Osteoblast (primary cell): Measurements from ENCODE around the gene ARL9. TPM values are rescaled to one million over a fixed set of nuclear protein-coding genes. Genes with fewer than 3 reads are reported as not detected.
"Not testable (repeated sequence)": the region's sequence is repeated elsewhere in the genome, so short reads cannot be mapped to it uniquely, and the experiment has no call there.

ENCODE experiments used
- DNase-seq: peaks from one replicate; pipeline ENCODE4 v3.0.0; 2011; ENCODE audit warnings: low spot score, mixed read lengths; ENCODE audit not compliant: insufficient read length; ENCODE audit errors: missing footprints
- H2AFZ ChIP-seq: 2 replicates; pipeline ENCODE4 v1.6.0; 2011; ENCODE audit warnings: mild to moderate bottlenecking, low read length
- H3K27ac ChIP-seq: 2 replicates; pipeline ENCODE4 v1.5.1; 2011; ENCODE audit warnings: mild to moderate bottlenecking, low read depth, low read length, moderate library complexity
- H3K27me3 ChIP-seq: 2 replicates; pipeline ENCODE4 v1.6.0; 2012; ENCODE audit warnings: mild to moderate bottlenecking, control low read depth, inconsistent platforms, low read length, moderate library complexity; ENCODE audit not compliant: insufficient read depth
- H3K36me3 ChIP-seq: 2 replicates; pipeline ENCODE4 v1.5.1; 2011; ENCODE audit warnings: mild to moderate bottlenecking, low read length, control low read depth, moderate library complexity; ENCODE audit not compliant: insufficient read depth
- H3K4me1 ChIP-seq: 2 replicates; pipeline ENCODE4 v1.5.1; 2011; ENCODE audit warnings: mild to moderate bottlenecking, low read length, control low read depth, moderate library complexity; ENCODE audit not compliant: insufficient read depth
- H3K4me2 ChIP-seq: 2 replicates; pipeline ENCODE4 v1.6.0; 2011; ENCODE audit warnings: mild to moderate bottlenecking, low read length; ENCODE audit not compliant: insufficient read depth
- H3K4me3 ChIP-seq: fragments of 200-600 bp; sonication (generic); 3 replicates; pipeline ENCODE4 v1.5.1; 2012; ENCODE audit warnings: mild to moderate bottlenecking, low read length, inconsistent platforms; ENCODE audit not compliant: insufficient read depth
- H3K79me2 ChIP-seq: 2 replicates; pipeline ENCODE4 v1.6.0; 2012; ENCODE audit warnings: mild to moderate bottlenecking, low read length, control low read depth, inconsistent platforms; ENCODE audit not compliant: insufficient read depth
- H3K9me3 ChIP-seq: 2 replicates; pipeline ENCODE4 v1.5.1; 2011; ENCODE audit warnings: low read depth, low read length, control low read depth
- H4K20me1 ChIP-seq: 2 replicates; pipeline ENCODE4 v1.6.0; 2012; ENCODE audit warnings: mild to moderate bottlenecking, low read length, control low read depth; ENCODE audit not compliant: insufficient read depth
- CTCF ChIP-seq: IDR thresholded peaks from 2 replicates; pipeline ENCODE4 v1.5.1; 2011; ENCODE audit warnings: mild to moderate bottlenecking, low read depth, low read length, moderate library complexity; ENCODE audit errors: extremely low read depth
- total RNA-seq: library from RNA; depleted of rRNA; stranded (reverse); fragments of >200 nt; gene quantifications from 2 replicates; pipeline ENCODE4 v1.2.3, GENCODE V29; 2012

ARL9 gene
- total RNA-seq, 1 donor, result 1.1 TPM

DNA sequence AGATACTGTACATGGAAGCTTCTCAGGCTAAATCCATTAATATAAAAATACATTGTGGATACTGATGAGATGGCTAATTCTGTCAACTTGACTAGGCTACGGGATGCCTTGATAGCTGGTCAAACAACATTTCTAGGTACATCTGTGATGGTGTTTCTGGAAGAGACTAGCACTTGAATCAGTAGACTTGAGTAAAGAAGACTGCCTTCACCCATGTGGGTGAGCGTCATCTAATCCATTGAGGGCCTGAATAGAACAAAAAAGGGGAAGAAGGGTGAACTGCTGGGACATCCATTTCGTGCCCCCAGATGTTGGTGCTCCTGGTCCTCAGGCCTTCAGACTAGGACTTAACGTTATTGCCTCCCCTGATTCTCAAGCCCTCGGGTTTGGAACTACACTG, 41.9 kb upstream of the ARL9 start:
- Histone ChIP-seq H3K9me3 (no peaks in the 10 kb centered on the region), H3K4me1 (peaks cover 15% of the 10 kb centered on the region), H3K4me3 (no peak overlapping the region), H3K79me2 (peaks cover 61% of the 10 kb centered on the region), H2AFZ (no peak overlapping the region), H3K27me3 (no peaks in the 10 kb centered on the region), H3K4me2 (no peak overlapping the region), H3K27ac (no peak overlapping the region), H3K36me3 (peaks cover 46% of the 10 kb centered on the region), H4K20me1 (peaks cover 4% of the 10 kb centered on the region)
- no peak for TF ChIP-seq CTCF
- DNase-seq, result no peak

DNA sequence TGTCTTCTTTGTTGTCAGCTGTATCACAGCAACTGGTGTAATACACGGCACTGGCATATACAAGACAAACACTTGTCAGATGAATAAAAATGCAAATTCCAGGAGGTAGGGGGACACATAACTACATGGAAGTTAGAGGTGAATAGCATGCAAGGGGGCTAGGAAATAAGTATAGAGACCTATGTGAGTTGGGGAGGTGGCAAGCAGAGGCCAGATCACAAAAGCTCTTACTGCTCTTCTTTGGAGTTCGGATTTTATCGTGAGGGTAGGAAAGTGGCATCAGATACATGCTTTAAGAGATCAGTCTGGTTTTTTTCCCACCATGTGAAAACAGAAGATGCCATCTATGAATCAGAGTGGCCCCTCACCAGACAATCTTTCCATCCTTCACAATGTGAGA, 41.0 kb upstream of the ARL9 start:
- Histone ChIP-seq H3K9me3 (no peaks in the 10 kb centered on the region), H3K4me1 (peaks cover 22% of the 10 kb centered on the region), H3K4me3 (no peak overlapping the region), H3K4me2 (no peak overlapping the region), H3K27ac (peak overlapping the region; percentile 14), H4K20me1 (peaks cover 12% of the 10 kb centered on the region), H2AFZ (no peak overlapping the region), H3K36me3 (peaks cover 38% of the 10 kb centered on the region), H3K27me3 (no peaks in the 10 kb centered on the region), H3K79me2 (peaks cover 70% of the 10 kb centered on the region)
- DNase-seq, result no peak
- no peak for TF ChIP-seq CTCF

DNA sequence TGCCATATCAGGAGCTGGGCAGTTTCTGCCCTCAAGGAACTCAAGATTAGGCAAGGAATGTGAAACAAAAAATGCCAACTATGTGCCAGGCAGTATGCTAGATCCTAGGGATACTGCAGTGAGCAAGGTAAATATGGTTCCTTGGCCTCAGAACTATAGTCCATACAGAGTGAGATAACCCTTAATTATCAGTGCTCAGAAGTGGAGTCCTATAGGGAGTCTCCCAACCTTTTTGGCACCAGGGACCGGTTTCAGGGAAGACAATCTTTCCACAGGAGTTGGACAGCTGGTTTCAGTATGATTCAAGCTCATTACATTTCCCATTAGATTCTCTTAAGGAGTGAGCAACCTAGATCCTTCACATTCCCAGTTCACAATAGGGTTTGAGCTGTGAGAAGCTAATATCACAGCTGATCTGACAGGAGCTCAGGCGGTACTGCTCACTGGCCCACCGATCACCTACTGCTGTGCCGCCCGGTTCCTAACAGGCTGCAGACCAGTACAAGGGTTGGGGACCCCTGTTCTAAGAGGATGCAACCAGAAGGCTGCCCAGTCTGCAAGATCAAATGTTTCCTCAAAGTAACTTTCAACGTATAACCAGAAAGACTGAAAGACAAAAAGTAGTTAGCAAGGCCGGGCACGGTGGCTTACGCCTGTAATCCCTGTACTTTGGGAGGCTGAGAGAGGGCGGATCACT, 39.8 kb upstream of the ARL9 start:
- Histone ChIP-seq H3K79me2 (peaks cover 78% of the 10 kb centered on the region), H3K4me2 (peak overlapping the region; percentile 97), H3K4me3 (peak overlapping the region; percentile 86), H4K20me1 (peaks cover 13% of the 10 kb centered on the region), H3K27me3 (no peaks in the 10 kb centered on the region), H3K36me3 (peaks cover 37% of the 10 kb centered on the region), H2AFZ (no peak overlapping the region), H3K27ac (peak overlapping the region; percentile 99), H3K9me3 (no peaks in the 10 kb centered on the region), H3K4me1 (peaks cover 22% of the 10 kb centered on the region)
- no peak for TF ChIP-seq CTCF
- DNase-seq, result no peak

DNA sequence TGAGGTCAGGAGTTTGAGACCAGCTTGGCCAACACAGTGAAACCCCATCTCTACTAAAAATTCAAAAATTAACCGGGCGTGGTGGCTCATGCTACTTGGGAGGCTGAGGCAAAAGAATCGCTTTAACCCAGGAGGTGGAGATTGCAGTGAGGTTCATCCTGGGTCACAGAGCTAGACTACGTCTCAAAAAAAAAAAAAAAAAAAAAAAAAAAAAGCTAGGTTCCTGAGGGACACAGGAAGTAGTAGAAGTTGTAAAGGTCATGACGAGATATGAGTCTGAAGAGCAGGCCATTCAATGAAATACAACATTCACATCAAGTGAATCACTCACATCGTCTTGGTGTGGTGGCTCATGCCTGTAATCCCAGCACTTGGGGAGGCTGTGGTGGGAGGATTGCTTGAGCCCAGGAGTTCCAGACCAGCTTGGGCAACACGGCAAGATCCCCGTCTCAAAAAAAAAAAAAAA, 39.3 kb upstream of the ARL9 start:
- Histone ChIP-seq H3K36me3 (peaks cover 37% of the 10 kb centered on the region), H3K79me2 (peaks cover 80% of the 10 kb centered on the region), H4K20me1 (peaks cover 13% of the 10 kb centered on the region), H3K4me3 (peak overlapping the region; percentile 86), H3K4me2 (peak overlapping the region; percentile 97), H3K27ac (peak overlapping the region; percentile 99), H3K4me1 (peaks cover 22% of the 10 kb centered on the region)
- not testable (repeated sequence) for H3K9me3 ChIP-seq, H3K27me3 ChIP-seq, H2AFZ ChIP-seq
- peak; percentile 74 for DNase-seq
